ENCODE measurements around the gene WDFY4.

DNA sequence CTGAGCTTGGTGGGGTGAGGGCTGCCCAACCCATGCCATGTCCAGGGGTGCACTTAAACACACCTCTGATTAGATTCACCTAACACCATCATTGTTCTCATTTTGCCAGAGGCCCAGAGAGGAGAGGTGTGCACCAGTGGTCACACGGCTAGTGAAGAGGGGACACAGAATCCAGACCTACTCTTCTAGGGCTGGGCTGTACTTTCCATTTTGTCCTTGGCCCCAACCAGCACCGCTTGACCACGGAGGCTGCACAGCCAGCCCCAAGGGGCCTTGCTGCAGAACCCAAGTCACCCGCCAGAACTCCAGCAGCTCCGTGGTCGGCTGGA lies 246 bp upstream of the WDFY4 start:
- TF ChIP-seq, protein P1, sequence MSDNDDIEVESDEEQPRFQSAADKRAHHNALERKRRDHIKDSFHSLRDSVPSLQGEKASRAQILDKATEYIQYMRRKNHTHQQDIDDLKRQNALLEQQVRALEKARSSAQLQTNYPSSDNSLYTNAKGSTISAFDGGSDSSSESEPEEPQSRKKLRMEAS (IDR thresholded peaks at IDR 0.05): no peak
- TF ChIP-seq CEBPB (IDR thresholded peaks at IDR 0.05): no peak
- TF ChIP-seq EP300 (IDR thresholded peaks at IDR 0.05; ENCODE audit: borderline replicate concordance): no peak
- no peak for TF ChIP-seq CREB1 (IDR thresholded peaks at IDR 0.05; ENCODE audit: low read depth)
- no peak for TF ChIP-seq REST (IDR thresholded peaks at IDR 0.05; ENCODE audit: low read depth)
- TF ChIP-seq RAD21 (IDR thresholded peaks at IDR 0.05; ENCODE audit: low read depth): no peak
- TF ChIP-seq, protein P2, sequence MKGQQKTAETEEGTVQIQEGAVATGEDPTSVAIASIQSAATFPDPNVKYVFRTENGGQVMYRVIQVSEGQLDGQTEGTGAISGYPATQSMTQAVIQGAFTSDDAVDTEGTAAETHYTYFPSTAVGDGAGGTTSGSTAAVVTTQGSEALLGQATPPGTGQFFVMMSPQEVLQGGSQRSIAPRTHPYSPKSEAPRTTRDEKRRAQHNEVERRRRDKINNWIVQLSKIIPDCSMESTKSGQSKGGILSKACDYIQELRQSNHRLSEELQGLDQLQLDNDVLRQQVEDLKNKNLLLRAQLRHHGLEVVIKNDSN (IDR thresholded peaks at IDR 0.05): no peak
- TF ChIP-seq YY1 (IDR thresholded peaks at IDR 0.05; ENCODE audit: low read depth): no peak
- TF ChIP-seq TCF12 (IDR thresholded peaks at IDR 0.05; ENCODE audit: low read depth): no peak
- no peak for TF ChIP-seq TAF1 (IDR thresholded peaks at IDR 0.05; ENCODE audit: low read depth)

All from Ishikawa (cell line).